Urothelium cell line (cell line): ENCODE results near the gene GAP43.

Source experiments
- DNase-seq: peaks from one replicate; pipeline ENCODE4 v3.0.0; 2011; ENCODE audit warnings: low spot score, mixed read lengths
- FAIRE-seq: peaks from 2 replicates; lab custom pipeline; 2011; peaks lifted over from hg19 to GRCh38; lab: Jason Lieb, UNC

Gene GAP43

GRCh38 chr3:115623044-115623868 is at the start of gene GAP43:
Gene GAP43, plus strand, starts transcription at chr3:115623510. Its CDS starts 180 bp downstream, at chr3:115623690.
- peak; percentile 69 for FAIRE-seq
- peak; percentile 78 for DNase-seq

- DNase-seq (no peak), FAIRE-seq (no peak)
Observed at GRCh38 chr3:115576325-115576875, 46.9 kb upstream of the GAP43 start.

GRCh38 chr3:115577000-115577399 is 46.3 kb upstream of the GAP43 start:
- DNase-seq (no peak), FAIRE-seq (no peak)

- FAIRE-seq (no peak), DNase-seq (no peak)
Observed at GRCh38 chr3:115578331-115578730, 45.0 kb upstream of the GAP43 start.

- no peak for FAIRE-seq
- DNase-seq: no peak
Observed at GRCh38 chr3:115580566-115580965, 42.7 kb upstream of the GAP43 start.

GRCh38 chr3:115581362-115582135 is 41.8 kb upstream of the GAP43 start:
- no peak for DNase-seq
- FAIRE-seq: no peak

- FAIRE-seq (no peak), DNase-seq (no peak)
Observed at GRCh38 chr3:115588201-115589115, 34.9 kb upstream of the GAP43 start.

- DNase-seq (no peak), FAIRE-seq (no peak)
Observed at GRCh38 chr3:115590873-115591272, 32.4 kb upstream of the GAP43 start.

- DNase-seq: no peak
- FAIRE-seq: no peak
Observed at GRCh38 chr3:115595611-115596275, 27.6 kb upstream of the GAP43 start.

- FAIRE-seq (no peak), DNase-seq (no peak)
Observed at GRCh38 chr3:115598216-115598615, 25.1 kb upstream of the GAP43 start.

DNA sequence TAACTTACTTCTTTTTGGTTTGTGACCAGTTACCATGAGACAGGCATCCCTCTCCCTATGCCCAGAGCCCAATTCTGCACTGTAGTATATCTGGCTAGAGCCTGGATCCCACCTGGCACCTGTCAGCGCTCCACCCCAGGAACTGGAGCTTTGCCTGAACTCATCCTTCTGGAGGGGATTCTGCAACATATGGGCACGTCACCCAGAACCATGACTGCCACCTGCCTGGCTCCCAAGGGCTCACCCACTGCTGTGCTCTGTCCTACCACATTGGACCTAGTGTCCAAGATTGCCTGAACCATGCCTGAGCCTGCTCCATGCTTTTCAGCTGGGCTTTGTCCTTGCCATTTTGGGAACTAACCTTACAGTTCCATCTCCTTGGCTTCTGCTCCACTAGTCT is 21.1 kb upstream of the GAP43 start:
- DNase-seq (no peak), FAIRE-seq (no peak)

DNA sequence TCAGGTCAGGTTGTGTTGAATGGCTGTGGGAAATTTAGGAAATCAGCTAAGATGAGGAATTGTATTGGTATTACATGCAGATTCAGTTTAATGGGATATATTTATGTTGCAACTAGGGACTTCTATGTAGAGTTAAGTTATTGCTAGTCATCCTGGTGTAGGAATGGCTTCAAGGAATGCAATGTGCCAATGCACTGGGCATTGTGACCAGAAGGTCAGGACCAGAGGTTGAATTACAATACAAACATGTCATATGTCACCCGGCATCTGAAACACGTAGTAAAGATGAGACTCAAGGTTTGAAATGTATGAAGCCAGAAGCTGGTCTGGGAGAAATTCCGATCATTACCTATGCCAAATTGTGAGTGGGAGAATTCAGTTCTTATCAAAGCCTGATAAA is 11.7 kb upstream of the GAP43 start:
- DNase-seq (no peak), FAIRE-seq (peak; percentile 71)

- FAIRE-seq (peak; percentile 30), DNase-seq (peak; percentile 67)
Observed at GRCh38 chr3:115615001-115615814, 8.1 kb upstream of the GAP43 start.

DNA sequence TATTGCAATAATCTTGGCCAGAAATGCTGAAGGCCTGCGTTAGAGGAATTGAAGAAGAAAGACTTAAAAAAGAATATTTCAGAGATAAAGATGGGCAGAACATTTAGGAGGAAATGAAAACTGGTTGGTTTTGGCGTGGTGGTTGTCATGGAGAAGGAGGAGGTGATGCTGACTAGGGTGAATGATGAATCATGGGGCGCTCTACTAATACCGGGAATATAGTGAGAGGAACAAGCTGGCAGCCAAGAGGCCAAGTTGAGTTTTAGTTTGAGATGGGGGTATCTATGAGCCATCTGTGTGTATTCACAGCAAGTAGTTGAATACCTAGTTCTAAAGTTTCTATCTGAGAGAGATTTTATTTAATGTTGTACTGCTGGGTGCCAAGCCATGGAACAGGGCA is 6.8 kb upstream of the GAP43 start:
- FAIRE-seq: no peak
- DNase-seq: no peak

GRCh38 chr3:115617591-115617990 is 5.7 kb upstream of the GAP43 start:
- DNase-seq: no peak
- FAIRE-seq: no peak

DNA sequence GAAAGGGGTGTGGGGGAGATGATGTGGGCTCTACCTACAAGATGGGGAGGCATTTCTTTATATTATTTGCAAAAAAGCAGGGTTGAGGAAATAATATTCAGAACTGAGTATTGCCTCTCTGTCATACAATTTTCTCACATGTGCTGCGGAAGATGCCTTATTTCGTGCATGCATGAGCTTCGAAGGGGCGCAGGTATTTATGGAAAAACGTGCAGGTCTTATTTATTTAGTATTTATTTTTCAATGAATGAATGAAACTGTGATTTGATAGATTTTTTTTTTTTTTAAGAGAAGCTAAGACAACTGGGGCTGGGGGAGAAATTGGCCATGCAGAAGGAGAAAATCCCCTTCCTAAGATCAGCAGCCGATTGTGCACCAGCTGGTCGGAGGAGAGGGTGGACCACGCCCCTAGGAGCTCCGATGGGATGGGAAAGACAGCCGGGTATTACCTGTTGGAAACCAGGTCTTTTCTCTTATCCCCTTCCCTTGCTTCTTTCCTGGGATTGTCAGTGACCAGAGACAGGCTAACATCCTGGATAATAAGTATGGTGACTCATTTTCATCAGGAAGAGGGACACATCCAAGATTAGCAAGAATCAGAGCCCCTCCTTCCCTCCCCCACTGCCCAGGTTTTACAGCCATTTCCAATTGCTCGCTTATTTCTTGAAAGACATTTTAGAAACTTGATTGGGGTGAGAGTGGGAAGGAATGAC is 875 bp downstream of the GAP43 start:
- DNase-seq: no peak

GRCh38 chr3:115624901-115625300 is 1.6 kb downstream of the GAP43 start:
- no peak for FAIRE-seq
- no peak for DNase-seq

More for the DNA sequence above, 875 bp downstream of the GAP43 start:
- no peak for FAIRE-seq

GRCh38 chr3:115626006-115626409 is 2.7 kb downstream of the GAP43 start:
- DNase-seq (peak; percentile 18), FAIRE-seq (no peak)

DNA sequence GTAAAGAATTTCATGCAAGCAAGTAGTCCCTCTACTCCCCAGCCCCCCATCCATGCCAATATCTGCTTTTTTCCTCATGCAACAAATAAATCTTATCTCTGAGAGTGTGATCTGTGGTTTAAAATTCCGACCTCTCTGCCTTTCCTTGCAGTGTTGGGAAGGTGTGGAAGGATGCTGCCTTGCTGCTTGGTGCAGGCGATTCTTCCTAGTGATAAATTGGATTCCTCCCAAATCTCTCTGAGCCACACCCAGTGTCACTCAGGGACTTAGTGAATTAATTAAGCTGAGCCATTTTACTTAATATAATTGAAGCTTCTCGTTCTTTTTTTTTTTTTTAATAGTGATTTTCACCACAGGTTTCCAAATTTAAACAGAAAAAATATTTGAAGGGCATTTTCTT is 3.4 kb downstream of the GAP43 start:
- FAIRE-seq: no peak
- no peak for DNase-seq
